ENCODE measurements around the gene LIM2.

DNA sequence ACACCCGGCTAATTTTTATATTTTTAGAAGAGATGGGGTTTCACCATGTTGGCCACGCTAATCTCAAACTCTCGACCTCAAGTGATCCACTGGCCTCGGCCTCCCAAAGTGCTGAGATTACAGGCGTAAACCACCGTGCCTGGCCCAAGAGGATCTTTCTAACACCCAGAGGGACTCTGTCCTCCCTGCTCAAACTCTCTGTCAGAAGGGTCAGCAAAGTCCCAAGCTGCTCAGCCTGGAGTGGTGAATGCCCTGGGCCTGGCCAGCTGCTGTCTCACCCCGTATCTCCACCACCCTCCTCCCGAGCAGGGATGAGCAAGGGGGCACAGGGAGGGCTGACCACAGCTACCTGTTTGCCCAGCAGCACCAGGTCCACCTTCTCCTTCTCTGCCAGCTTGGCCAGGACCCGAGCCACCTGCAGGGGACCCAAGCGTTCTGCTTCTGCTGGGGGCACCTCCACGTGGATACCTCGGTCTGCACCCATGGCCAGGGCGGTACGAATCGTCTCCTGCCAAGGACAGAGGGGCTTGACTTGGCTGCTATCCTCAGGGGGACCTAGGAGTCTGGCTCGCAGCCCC is 34.9 kb downstream of the LIM2 start:
- TF ChIP-seq, protein P1, sequence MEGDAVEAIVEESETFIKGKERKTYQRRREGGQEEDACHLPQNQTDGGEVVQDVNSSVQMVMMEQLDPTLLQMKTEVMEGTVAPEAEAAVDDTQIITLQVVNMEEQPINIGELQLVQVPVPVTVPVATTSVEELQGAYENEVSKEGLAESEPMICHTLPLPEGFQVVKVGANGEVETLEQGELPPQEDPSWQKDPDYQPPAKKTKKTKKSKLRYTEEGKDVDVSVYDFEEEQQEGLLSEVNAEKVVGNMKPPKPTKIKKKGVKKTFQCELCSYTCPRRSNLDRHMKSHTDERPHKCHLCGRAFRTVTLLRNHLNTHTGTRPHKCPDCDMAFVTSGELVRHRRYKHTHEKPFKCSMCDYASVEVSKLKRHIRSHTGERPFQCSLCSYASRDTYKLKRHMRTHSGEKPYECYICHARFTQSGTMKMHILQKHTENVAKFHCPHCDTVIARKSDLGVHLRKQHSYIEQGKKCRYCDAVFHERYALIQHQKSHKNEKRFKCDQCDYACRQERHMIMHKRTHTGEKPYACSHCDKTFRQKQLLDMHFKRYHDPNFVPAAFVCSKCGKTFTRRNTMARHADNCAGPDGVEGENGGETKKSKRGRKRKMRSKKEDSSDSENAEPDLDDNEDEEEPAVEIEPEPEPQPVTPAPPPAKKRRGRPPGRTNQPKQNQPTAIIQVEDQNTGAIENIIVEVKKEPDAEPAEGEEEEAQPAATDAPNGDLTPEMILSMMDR (conservative IDR thresholded peaks at IDR 0.05 in 1 of 2, IDR thresholded peaks at IDR 0.05 in 1 of 2; ENCODE audit: extremely low read depth in 1 of 2, insufficient read depth in 1 of 2, low read depth in 1 of 2, low read length in 2 of 2) = no peak
- no peak for TF ChIP-seq EZH2 (IDR thresholded peaks at IDR 0.05; ENCODE audit: borderline replicate concordance, low read length)

All from mammary epithelial cell (primary cell).